ENCODE measurements around the gene ZNF143.
"Not testable (repeated sequence)": the region's sequence is repeated elsewhere in the genome, so short reads cannot be mapped to it uniquely, and the experiment has no call there.

The ZNF143 gene

DNA sequence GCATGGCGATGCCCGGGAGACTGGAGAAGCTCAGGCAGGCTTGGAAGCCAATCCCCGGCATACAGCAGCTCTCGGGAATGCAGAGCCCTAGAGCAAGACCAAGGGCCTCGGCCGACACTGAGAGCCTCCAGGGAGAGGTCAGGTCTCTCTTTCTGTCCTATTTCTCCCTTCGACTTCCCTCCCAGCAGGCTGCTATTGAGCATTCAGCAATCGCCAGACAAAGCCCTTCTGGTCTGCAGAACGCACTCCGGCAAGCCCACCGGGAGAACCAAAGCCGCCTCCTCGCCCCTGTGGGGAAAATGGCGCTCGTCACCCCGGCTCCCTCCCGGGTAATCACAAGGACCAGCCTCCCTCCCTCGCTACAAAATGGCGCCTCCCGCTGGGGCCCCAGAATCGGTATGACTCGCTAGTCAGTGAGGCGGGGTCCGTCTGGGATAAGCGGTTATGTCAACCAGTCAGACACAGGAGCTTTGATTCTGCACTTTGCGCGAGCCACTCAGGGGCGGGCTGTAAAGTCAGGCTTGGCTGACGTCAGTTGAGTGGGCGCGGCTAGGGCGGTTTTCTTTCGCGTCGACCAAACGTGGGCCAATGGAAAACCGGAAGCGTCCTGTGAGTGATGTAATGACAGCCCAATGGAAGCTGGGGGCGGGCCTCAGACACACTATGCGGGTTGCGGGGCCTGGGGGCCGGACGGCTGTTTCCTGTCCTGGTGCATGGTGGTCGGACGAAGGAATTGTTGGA lies at the start of gene ZNF143:
Gene ZNF143 (plus strand): TSS at position 691 of the 741 bp plus-strand sequence. CDS start 10,297 bp downstream, outside the sequence.
- DNase-seq: peak; percentile 100

DNA sequence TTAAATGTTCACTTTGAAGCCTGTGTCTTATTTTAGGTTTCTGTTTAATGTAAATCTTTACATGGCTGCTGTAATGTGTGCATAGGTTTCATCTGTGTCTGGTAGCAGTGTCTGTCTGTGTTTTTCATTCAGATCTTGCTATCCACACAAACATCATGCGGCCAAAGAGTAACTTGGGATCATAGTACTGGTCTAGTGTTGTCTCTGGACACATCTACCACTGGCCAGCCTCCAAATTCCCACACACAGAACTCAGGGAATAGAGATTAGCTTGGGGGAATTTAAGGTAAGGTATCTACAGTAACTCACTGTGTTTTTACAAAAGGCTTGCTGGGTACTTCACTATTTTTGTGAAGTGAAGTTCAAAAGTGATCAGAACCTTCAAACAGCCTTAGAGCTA lies 32.1 kb upstream of the ZNF143 start:
- no peak for DNase-seq

DNA sequence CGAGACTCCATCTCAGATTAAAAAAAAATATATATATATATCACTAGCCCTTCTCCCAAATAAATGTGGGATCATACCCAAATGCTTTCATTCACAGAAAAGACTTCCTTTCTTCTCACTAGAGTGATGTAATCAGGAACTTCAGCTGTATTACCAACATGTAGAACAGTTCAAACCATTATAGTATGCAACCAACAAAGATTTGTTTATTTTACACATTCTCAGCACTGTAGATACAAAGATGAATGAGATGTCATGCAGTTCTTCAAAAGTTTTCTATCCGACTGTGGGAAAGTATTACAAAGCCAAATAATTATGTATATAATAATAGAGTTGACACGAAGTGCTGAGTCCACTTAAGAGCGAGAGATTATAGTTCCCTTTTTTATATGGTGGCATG lies 22.2 kb upstream of the ZNF143 start:
- DNase-seq: no peak

DNA sequence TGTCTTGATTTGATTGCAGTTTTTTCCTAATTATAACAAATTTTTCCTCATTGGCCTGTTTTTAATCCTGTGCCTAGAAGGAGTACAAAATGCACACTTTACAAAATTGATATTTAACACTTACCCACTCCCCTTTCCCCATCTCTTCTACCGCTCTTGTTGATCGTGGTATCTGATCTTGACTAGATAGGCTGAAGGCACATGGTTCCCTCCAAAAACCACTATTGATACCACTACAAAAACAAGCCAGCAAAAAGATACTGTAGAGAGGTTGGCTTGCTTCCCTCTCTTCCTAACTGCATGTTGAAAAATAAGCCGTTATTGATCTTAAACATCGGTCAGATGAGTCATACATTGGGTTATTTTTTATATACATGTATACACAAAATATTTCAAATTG lies 14.6 kb upstream of the ZNF143 start:
- no peak for DNase-seq

DNA sequence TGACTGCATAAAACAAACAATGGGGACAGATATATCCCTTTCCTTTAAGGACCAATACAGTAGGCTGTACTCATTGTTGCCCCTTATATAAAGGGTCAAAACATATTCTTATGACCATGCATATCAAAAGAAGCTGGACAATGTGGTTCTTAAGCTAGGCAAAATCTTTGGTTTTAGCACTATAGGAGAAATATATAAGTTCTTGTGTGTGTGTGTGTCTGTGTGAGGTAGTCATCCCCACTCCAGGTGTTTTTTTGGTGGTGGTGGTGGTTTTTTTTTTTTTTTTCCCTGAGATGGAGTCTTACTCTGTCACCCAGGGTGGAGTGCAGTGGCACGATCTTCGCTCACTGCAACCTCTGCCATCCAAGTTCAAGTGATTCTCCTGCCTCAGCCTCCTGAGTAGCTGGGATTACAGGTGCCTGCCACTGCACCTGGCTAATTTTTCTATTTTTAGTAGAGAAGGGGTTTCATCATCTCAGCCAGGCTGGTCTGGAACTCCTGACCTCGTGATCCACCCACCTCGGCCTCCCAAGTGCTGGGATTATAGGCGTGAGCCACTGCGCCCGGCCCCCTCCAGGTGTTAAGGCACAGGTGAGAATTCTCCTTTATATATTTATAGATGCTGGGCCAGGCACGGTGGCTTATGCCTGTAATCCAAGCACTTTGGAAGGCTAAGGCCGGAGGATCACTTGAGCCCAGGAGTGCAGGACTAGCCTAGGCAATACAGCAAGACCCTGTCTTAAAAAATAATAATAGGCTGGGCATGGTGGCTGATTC lies 12.0 kb upstream of the ZNF143 start:
- no peak for DNase-seq

DNA sequence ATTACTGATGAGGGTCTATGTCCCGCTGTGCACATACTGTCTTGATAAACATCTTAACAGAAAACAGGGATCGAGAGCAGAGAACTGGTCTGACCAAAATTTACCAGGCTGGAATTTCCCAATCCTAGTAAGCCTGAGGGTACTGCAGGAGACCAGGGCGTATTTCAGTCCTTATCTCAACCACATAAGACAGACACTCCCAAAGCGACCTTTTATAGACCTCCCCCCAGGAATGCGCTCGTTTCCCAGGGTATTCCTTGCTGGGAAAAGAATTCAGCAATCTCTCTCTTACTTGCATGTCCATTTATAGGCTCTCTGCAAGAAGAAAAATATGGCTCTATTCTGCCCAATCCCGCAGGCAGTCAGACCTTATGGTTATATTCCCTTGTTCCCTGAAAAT lies 8.8 kb upstream of the ZNF143 start:
- DNase-seq: not testable (repeated sequence)

DNA sequence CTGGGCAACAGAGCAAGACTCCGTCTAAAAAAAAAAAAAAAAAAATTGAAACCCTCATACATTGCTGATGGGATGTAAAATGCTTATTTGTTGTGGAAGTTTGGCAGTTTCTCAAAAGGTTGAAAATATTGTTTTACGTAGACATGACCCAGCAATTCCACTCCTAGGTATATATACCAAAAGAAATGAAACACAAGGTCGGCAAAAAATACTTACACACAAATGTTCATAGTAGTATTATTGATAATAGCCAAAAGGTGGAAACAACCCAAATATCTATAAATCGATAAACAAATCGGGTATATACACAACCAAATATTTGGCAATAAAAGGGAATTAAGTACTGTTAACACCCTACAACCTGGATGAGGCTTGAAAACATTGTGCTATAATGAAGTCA lies 5.1 kb upstream of the ZNF143 start:
- no peak for DNase-seq

DNA sequence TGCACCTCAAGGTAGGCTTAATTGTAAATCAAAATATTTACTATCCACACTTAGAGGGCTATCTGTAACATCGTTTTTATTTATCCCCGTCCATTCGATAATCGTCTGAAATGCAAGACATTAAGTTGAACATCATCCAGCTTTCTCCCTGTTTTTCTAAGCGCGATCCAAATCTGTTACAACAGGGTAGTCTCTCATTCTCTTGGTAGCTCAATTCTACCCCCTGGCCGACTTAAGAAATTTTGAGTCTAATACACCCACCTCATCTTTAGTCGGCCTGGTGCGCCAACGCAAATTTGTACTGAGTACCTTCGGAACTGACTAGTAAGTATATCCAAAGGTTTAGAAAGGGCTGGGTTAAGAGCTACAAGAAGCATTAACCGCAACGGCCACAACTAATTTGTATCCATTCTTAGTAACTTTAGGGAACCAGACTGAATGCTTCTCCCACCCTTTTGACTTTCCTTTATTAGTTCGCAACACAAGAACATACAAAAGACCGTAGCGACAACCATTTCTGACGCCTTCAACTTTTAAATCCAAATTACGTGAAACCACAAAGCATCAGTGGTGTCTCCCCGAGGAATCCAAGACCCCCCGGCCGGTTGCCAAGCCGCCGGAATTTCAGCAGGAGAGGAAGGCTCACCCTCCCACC lies 1.0 kb upstream of the ZNF143 start:
- peak; percentile 36 for DNase-seq

DNA sequence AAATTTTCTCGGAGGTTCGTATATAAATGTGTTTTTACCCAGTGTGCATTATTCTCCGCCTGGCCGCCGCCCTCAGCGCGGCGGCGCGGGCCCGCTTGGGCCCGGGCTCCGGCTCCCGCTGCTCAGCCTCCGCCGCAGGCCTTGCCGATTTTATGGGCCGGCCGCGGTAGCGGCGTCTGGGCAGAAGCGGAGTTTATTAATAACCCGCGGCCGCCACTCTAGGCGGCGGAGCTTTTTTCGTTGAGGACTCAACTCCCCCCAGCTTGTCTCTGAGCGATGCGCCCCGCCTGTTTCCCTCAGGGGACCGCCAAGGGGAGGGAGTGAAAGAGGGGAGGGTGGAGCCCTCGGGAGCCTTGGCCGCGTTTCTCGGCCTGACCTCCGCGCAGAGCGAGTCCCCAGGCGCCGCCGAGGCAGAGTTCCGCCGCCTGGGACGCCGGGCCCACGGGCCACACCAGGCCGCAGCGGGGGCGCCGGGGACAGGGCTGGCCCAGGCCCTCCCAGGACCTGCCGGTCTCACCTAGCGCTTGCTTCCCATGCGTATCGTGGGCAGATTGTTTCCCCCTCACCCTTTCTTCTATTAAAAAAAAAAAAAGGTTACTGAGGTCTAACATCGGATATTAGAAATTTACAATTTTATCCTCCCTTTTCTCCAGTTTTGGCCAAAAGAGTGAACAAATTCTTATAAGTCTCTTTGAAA lies 399 bp downstream of the ZNF143 start:
- DNase-seq: peak; percentile 80

DNA sequence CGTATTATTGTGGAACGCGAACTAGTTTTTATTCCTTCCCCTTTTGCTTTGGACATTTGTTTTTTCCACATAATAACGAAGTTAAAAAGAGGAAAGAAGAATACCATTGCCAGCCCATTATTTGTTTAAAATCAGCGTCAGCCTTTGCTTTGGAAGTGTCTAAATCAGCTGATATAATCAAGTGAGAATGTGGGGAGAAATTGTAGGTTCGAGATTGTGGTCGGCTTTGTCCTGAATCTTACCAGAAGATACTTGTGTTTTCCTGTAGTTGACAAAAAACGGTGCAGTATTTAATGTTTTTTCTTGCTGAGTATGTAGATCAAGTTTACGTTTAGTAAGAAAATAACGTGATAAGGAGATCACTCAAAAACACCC lies 935 bp downstream of the ZNF143 start:
- no peak for DNase-seq

DNA sequence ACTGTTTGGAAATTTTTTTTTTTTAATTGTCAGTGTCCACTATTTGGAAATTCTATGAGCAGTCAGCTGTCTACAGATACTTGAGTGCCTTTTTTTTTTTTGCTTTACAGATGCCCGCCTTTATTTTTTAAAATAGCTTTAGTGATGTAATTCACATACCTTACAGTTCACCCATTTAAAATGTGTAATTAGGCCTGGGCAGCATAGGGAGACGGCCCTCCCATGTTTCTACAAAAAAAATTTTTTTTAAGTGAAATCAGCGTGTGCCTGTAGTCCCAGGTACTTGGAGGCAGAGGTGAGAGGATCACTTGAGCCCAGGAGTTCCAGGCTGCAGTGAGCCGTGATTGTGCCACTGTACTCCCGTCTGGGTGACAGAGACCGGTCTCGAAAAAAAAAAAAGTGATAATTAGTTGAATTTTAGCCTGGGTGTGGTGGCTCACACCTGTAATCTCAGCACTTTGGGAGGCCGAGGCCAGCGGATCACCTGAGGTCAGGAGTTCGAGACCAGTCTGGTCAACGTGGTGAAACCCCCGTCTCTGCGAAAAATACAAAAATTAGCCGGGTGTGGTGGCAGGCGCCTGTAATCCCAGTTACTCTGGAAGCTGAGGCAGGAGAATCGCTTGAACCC lies 1.5 kb downstream of the ZNF143 start:
- DNase-seq: no peak

DNA sequence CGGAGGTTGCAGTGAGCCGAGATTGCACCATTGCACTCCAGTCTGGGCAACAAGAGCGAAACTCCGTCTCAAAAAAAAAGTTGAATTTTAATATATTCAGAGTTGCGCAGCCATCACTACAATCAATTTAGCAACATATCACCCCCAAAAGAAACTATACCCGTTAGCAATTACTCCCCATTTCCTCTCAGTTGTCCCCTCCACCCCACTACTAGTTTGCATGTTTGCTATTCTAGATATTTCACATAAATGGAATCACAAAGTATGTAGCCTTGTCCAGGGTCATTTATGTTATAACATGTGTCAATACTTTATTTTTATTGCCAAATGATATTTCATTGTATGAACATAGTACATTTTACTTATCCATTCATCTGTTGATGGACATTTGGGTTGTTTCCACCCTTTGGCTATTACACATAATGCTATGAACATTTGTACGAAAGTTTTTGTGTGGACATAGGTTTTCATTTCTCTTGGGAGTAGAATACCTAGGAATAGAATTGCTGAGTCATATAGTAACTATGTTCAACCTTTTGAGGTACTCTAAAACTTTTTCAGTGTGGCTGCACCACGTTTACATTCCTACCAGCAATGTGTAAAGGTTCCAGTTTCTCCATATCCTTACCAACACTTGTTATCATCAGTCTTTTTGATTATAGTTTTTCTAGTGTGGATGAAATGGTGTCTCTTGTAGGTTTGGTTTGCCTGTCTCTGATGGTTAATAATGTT lies 2.2 kb downstream of the ZNF143 start:
- no peak for DNase-seq

DNA sequence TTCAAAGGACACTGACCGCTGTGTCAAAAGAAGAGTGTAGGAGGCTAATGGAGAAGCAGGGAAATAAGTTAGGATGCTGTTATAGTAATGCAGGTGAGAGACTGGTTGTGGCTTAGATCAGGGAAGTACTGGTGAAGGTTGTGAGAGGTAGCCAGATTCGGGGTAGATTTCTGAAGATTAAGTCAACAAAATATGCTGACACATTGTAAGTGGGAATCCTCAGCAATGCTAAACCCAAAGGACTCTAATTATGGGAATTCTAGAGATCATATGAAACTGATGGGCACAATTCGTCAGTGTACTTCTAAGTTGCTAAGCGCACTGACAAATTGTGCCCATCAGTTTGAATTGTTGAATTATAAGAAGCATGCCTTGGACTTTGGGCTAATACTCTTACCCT lies 10.0 kb downstream of the ZNF143 start:
- no peak for DNase-seq

DNA sequence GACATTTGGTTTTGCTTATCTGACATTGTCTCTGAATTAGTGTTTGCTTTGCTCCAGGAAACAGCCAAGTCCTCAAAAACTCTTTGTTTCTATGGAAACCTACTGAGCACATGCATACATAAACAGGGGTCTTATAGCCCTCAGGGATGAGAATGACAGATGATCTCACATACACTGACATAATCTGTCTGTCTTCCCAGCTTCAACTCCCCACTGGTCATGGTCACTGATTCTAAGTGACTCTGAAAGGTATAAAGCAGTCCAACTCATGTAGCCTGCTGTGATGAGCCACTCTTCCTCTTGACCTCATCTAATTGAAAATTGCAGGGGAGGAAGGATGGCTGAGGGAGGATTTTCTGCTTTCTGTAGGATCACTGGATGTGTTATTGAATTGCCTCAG lies 12.6 kb downstream of the ZNF143 start:
- DNase-seq: no peak

DNA sequence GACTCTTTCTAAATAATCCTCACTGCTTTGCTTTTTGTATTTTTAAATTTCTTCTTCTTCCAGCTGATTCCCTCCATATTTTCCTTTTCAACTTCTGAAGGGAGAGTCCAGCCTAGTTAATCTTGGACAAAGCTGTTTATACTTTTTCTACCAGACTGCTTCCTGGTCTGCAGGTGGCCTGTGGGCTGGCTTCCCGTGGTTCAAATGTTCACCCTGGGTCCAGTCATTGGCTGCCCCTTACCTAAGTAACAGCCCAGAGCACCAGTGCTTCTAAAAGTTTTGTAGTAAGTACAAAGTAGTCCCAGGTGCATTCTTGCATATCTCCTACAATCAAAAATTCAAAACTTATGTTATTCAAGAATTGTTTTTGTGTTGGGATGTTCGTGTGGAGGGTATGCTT lies 19.1 kb downstream of the ZNF143 start:
- no peak for DNase-seq

DNA sequence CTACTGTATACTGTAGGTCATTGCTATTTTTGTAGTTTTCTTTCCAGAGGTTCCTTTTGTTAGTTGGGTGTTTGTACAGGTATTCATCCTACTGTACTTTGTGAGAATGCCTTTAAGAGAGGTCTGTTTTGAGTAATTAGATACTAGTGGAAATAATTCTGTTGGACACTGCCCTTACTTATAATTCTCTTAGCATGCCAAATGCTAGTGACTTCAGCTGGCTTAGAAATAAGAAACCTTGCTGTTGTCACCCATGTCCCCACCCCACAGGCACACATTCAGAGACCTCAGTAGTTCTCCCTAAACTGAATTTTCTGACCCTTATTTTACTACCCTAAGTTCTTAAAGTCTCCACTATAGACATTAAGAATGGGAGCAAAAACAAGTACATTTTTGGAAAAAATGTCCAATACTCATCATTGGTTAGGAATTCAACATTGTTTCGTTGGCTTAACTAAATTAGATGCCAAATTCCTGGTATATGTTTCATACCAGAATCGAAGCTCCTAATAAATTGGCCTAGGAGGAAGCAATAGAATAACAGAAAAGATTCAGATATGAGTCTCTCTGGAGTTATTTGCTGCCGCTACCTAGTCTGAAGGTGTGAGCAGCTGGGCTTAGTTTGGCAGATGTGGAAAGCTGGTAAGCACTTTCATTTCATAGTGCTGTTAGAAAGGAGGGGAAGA lies 28.4 kb downstream of the ZNF143 start:
- DNase-seq: no peak

DNA sequence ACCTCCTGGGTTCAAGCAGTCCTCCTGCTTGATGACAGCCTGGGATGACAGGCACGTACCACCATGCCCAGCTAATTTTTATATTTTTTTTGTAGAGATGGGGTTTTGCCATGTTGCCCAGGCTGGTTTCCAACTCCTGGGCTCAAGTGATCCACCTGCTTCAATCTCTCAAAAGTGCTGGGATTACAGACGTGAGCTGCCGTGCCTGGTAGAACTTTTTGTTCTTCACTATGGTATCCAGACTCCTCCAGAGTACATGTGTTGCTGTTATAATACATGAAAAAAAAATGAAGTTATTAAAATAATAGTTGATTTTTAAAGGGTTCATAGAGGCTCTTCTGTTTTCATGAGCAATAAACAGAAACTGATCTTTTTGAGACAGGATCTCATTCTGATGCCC lies 29.6 kb downstream of the ZNF143 start:
- DNase-seq: no peak

DNA sequence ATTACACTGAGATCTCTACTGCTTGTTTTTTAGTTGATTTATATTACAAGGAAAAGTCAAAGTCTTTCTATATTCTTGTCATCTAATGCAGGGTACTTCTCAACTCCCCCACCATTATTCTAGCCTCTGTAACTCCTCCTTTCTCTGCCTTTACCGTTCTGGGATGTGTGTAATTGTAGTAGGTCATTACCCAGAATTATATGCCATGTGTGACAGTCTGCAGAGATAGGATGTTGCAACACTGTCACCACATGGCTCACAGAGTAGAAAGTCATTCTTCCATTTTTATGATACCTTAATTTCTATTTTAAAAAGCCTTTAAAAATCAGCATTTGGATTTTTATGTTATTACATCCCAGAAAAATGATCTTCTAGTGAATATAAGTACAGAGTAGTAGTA lies 32.7 kb downstream of the ZNF143 start:
- DNase-seq: no peak

DNA sequence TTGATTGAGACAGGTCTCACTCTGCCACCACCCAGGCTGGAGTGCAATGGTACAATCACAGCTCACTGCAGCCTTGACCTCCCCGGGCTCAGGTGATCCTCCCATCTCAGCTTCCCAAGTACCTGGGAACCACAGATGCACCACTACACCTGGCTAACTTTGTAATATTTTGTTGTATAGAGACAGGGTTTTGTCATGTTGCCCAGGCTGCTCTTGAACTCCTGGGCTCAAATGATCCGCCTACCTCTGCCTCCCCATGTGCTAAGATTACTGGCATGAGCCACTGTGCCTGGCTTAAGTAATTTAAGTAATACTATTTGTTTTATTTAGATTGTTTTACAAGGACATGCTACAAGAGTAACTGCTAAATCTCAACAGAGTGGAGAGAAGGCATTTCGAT lies 33.5 kb downstream of the ZNF143 start:
- no peak for DNase-seq

DNA sequence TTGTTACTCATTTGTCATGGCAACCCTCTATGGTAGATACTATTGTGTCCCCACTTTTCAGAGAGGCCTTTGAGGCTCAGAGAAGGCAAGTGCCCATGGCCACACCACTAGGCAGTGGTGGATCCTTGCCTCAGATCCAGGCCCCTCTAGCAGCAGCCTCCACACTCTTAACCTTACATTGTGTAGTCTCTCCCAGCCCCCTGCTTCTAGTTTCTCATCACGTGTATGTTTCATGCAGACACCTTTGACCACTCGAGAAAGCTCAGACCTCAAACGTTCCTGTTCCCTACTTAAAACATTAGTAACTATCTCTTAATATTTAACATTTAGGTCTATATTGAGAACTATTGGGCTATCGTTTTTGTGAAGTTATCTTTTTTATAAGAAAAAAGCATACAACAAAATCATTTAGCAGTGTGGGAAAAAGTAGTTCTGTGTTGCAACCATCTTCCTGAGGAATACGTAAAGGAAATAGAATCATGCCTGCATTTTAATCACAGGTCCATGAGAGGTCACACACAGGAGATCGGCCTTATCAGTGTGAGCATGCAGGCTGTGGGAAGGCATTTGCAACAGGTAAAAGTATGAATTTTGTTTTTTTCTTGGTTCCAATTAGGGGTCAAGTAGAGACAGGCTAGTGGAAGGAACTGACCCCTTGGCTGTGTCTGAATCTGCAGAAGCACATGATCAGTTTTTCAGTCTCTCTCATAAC lies 35.1 kb downstream of the ZNF143 start:
- no peak for DNase-seq

All from stimulated activated CD4-positive, alpha-beta T cell treated with anti-CD3 and anti-CD28 coated beads, Interleukin-1b, Interleukin-23, amount 100 ng/mL, for 48 hours (primary cell).